Transverse colon (tissue), 3 donors: ENCODE data around the gene ANXA2R.
"Not testable (repeated sequence)": the region's sequence is repeated elsewhere in the genome, so short reads cannot be mapped to it uniquely, and the experiment has no call there.

Experiments
- POLR2A ChIP-seq: fragments of 450-650 bp; IDR thresholded peaks from one replicate; pipeline ENCODE4 v1.6.1; 2016; ENCODE audit warnings: antibody characterized with exemption, mild to moderate bottlenecking, moderate library complexity
- TF ChIP-seq, protein P1 (sequence below), 5 experiments: fragments of 200-600 bp in 3 of 5; fragments of 450-650 bp in 2 of 5; sonication (generic) in 3 of 5; IDR thresholded peaks; 1 replicate in 2 of 5; 2 replicates in 3 of 5; pipeline ENCODE4 v1.5.1; 2016 to 2017; ENCODE audit warnings: antibody characterized with exemption in 5 of 5, inconsistent platforms in 3 of 5, mild to moderate bottlenecking in 2 of 5, moderate library complexity in 1 of 5

DNA sequence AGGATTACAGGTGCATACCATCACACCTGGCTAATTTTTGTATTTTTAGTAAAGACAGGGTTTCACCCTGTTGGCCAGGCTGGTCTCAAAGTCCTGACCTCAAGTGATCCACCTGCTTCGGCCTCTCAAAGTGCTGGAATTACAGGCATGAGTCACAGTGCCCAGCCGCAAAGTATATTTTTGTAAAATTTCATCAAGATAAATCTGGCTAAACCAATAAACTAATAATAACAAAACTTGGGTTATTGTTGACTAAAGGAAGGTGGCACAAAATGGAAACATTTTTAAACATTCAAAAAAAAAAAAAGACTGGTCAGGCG lies 29.2 kb upstream of the ANXA2R start:
- TF ChIP-seq, protein P1, sequence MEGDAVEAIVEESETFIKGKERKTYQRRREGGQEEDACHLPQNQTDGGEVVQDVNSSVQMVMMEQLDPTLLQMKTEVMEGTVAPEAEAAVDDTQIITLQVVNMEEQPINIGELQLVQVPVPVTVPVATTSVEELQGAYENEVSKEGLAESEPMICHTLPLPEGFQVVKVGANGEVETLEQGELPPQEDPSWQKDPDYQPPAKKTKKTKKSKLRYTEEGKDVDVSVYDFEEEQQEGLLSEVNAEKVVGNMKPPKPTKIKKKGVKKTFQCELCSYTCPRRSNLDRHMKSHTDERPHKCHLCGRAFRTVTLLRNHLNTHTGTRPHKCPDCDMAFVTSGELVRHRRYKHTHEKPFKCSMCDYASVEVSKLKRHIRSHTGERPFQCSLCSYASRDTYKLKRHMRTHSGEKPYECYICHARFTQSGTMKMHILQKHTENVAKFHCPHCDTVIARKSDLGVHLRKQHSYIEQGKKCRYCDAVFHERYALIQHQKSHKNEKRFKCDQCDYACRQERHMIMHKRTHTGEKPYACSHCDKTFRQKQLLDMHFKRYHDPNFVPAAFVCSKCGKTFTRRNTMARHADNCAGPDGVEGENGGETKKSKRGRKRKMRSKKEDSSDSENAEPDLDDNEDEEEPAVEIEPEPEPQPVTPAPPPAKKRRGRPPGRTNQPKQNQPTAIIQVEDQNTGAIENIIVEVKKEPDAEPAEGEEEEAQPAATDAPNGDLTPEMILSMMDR (IDR thresholded peaks at IDR 0.05), result not testable (repeated sequence)
- TF ChIP-seq POLR2A, result not testable (repeated sequence)
